ENCODE measurements around the gene CTR9. TPM values are rescaled to one million over a fixed set of nuclear protein-coding genes. Genes with fewer than 3 reads are reported as not detected.

Gene CTR9
- total RNA-seq, 1 donor from 2014 or later, result 28.0 TPM

DNA sequence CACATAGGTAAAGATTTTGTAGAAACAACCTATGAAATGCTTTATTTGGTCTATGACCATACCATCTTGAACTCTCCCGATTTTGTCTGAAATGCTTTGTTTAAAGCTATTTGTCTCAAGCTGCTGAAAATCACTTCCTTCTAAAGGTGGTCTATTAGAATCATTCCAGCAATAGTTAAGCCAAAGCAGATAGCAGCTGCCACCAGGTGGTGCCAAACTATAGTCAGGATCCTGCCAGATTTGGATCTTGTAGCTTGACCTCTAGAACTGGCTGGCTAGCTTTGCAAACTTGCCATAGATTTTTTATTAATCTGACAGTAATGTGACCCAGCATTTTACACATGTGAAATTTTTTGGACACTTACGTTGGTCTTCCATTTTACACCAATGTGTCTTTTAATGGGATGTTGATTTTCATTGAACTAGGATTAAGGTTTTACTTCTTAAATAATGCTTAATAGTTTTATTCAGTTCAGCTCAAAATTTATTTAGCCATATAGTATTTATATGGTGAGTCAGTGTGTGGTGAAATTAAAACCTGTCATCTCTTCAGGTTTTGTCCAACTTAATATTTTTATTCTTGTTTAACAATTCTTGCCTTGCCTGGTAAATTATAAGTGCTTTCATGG, 19.7 kb downstream of the CTR9 start:
- DNase-seq (ENCODE audit: extremely low spot score, unreplicated experiment), result no peak
- Mint-ChIP-seq H3K9me3 (ENCODE audit: unreplicated experiment) (no peaks in the 10 kb centered on the region), H3K4me3 (ENCODE audit: unreplicated experiment) (no peak overlapping the region)

GRCh38 chr11:10771457-10771856, 20.4 kb downstream of the CTR9 start:
- Mint-ChIP-seq H3K9me3 (ENCODE audit: unreplicated experiment) (no peaks in the 10 kb centered on the region), H3K27ac (ENCODE audit: unreplicated experiment) (no peak overlapping the region), H3K27me3 (ENCODE audit: unreplicated experiment) (no peaks in the 10 kb centered on the region), H3K36me3 (ENCODE audit: unreplicated experiment) (peaks cover 63% of the 10 kb centered on the region), H3K4me1 (ENCODE audit: unreplicated experiment) (no peaks in the 10 kb centered on the region), H3K4me3 (ENCODE audit: unreplicated experiment) (no peak overlapping the region)
- no peak for TF ChIP-seq CTCF (IDR thresholded peaks at IDR 0.05)
- no peak for DNase-seq (ENCODE audit: extremely low spot score, unreplicated experiment)

More for the DNA sequence above, 19.7 kb downstream of the CTR9 start:
- H3K36me3 Mint-ChIP-seq (ENCODE audit: unreplicated experiment), result peaks cover 63% of the 10 kb centered on the region
- H3K27ac Mint-ChIP-seq (ENCODE audit: unreplicated experiment), result no peak overlapping the region
- no peaks in the 10 kb centered on the region for H3K4me1 Mint-ChIP-seq (ENCODE audit: unreplicated experiment)
- TF ChIP-seq CTCF (IDR thresholded peaks at IDR 0.05), result peak; percentile 82
- H3K27me3 Mint-ChIP-seq (ENCODE audit: unreplicated experiment), result no peaks in the 10 kb centered on the region

DNA sequence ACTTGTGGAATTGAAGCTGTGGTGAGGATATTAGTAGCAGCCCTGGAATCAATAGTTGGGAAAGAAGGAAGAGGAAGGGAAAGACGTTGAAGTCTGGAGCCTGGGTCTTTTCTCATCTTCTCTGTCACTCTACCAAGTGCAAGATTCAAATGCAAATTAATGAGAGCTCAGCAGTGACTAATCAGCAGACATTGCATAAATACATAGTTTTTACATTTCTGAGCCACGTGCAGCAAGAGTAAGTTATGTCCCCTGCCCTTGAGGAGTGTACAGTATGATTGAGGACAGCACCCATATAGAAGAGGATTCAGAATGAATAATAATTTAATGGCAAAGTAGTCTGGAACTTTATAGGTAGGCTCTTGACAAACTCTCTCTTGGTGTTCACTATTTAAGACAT, 23.8 kb downstream of the CTR9 start:
- Mint-ChIP-seq H3K36me3 (ENCODE audit: unreplicated experiment) (peaks cover 75% of the 10 kb centered on the region), H3K9me3 (ENCODE audit: unreplicated experiment) (no peaks in the 10 kb centered on the region), H3K27me3 (ENCODE audit: unreplicated experiment) (no peaks in the 10 kb centered on the region), H3K4me3 (ENCODE audit: unreplicated experiment) (no peak overlapping the region), H3K27ac (ENCODE audit: unreplicated experiment) (no peak overlapping the region), H3K4me1 (ENCODE audit: unreplicated experiment) (no peaks in the 10 kb centered on the region)
- no peak for DNase-seq (ENCODE audit: extremely low spot score, unreplicated experiment)
- TF ChIP-seq CTCF (IDR thresholded peaks at IDR 0.05), result no peak

- no peak overlapping the region for H3K27ac Mint-ChIP-seq (ENCODE audit: unreplicated experiment)
- H3K9me3 Mint-ChIP-seq (ENCODE audit: unreplicated experiment), result no peaks in the 10 kb centered on the region
- TF ChIP-seq CTCF (IDR thresholded peaks at IDR 0.05), result no peak
- no peaks in the 10 kb centered on the region for H3K27me3 Mint-ChIP-seq (ENCODE audit: unreplicated experiment)
- H3K4me3 Mint-ChIP-seq (ENCODE audit: unreplicated experiment), result no peak overlapping the region
- H3K4me1 Mint-ChIP-seq (ENCODE audit: unreplicated experiment), result no peaks in the 10 kb centered on the region
- no peak for DNase-seq (ENCODE audit: extremely low spot score, unreplicated experiment)
- H3K36me3 Mint-ChIP-seq (ENCODE audit: unreplicated experiment), result peaks cover 57% of the 10 kb centered on the region
Observed at GRCh38 chr11:10777393-10777793, 26.3 kb downstream of the CTR9 start.

GRCh38 chr11:10777806-10778205, 26.8 kb downstream of the CTR9 start:
- no peak for TF ChIP-seq CTCF (IDR thresholded peaks at IDR 0.05)
- peaks cover 56% of the 10 kb centered on the region for H3K36me3 Mint-ChIP-seq (ENCODE audit: unreplicated experiment)

More at GRCh38 chr11:10777806-10778205, 26.8 kb downstream of the CTR9 start:
- H3K27me3 Mint-ChIP-seq (ENCODE audit: unreplicated experiment), result no peaks in the 10 kb centered on the region
- no peak for DNase-seq (ENCODE audit: extremely low spot score, unreplicated experiment)
- H3K27ac Mint-ChIP-seq (ENCODE audit: unreplicated experiment), result peak overlapping the region; percentile 18
- H3K4me1 Mint-ChIP-seq (ENCODE audit: unreplicated experiment), result no peaks in the 10 kb centered on the region
- no peak overlapping the region for H3K4me3 Mint-ChIP-seq (ENCODE audit: unreplicated experiment)
- H3K9me3 Mint-ChIP-seq (ENCODE audit: unreplicated experiment), result no peaks in the 10 kb centered on the region
